HG02981 (cell line): ENCODE measurements around the gene FHL2.
A peak's percentile ranks its signal among the peaks of the same experiment; 100 is the strongest.

ENCODE experiments used
- ATAC-seq: cut with Tn5 transposase; IDR thresholded peaks from one replicate; pipeline ENCODE4 v1.9.1; 2021; ENCODE audit warnings: mild to moderate bottlenecking, moderate library complexity; ENCODE audit not compliant: unreplicated experiment

FHL2 gene

DNA sequence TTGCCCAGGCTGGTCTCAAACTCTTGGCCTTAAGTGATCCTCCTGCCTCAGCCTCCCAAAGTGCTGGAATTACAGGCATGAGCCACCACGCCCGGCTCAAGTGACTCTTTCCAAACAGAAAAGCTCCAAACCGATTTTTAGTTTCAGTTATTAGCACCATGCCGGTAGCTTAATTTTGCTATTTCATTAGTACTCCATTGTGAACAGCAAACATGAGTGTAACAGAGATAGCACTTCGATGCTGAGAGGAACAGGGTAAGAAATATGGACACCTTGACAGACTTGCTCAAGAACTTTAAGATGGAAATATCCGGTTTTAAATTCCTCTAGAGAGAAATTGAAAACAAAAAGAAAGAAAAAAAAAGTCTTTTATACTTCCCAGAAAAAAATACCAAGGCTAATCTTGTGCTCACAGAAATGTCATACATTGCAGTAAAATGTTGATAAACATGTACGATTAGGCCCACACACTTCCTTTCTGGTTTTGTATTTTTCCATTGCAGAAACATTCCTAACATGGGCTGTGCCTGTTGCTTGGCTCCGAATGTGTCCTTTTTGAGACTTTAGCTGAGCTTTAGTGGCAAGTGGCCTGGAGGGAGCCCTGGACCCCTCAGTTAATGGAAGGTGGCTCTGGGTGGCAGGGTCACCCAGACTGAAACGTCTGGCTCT, 18.3 kb downstream of the FHL2 start:
- ATAC-seq = no peak

GRCh38 chr2:105379741-105380186, 19.1 kb downstream of the FHL2 start:
- no peak for ATAC-seq

GRCh38 chr2:105378921-105379383, 19.9 kb downstream of the FHL2 start:
- no peak for ATAC-seq

- no peak for ATAC-seq
These were observed 20.5 kb downstream of the FHL2 start for GRCh38 chr2:105378276-105378840.

DNA sequence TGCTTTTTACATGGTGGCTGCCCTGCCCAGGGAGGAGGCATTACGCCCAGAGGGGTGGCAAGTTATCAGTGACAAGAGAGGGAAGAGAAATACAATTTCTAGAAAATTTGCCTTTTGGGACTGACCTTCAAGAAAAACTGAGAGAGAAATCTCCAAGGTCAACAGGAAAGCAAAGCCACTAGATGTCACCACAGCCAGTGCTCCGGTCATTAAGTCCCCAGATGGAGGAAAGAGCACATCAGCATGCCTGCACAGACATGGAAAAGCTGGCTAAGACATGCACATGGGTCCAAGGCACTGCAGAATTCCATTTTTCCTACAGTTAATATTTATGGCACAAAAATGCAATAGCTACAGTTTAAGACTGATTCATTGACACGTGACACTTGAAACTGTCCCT, 21.0 kb downstream of the FHL2 start:
- ATAC-seq = no peak

GRCh38 chr2:105376789-105377240, 22.0 kb downstream of the FHL2 start:
- no peak for ATAC-seq

DNA sequence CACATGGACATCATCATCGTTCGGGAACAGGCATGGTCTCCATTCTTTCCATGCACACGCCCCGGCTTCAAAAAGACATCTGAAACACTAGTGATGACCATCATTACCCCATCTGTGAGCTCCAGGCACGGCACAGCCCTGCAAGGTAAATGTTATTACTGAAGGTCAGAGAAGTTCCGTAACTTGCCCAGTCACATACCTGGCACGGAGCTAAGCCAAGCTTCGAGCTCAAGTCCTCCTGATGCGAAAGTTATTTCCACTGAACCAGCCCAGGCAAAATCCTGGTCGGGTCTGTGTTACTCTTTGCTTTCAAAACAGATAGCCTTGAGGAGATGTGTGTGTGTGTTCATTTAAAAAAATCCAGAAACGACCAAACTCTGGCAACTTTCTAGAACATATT, 22.8 kb downstream of the FHL2 start:
- no peak for ATAC-seq

- ATAC-seq = no peak
These were observed 23.8 kb downstream of the FHL2 start for GRCh38 chr2:105375001-105375561.

DNA sequence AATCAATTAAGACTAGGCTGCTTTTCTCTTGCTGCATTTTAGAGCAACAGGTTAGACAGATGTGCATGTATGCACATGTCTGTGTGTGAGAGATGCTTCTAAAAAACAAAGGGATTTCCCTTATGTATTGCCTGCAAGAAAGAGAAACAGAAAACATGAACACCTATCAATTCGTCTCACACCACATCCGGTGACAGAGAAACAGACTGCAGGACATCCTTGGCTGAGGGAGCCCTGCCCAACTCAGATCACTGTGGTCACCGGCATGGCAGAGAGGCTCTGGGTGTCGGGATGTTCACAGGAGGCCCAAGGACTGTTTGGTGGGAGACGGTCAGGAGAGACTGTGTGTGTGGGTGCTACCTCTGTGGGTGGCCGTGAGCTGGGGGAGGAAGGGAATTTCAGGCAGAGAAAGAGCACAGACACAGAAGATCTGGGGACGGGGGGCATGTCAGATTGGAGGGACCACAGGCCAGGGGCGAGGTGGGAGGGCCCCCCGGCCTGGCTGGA, 24.9 kb downstream of the FHL2 start:
- peak; percentile 57 for ATAC-seq

GRCh38 chr2:105373344-105373781, 25.5 kb downstream of the FHL2 start:
- ATAC-seq = no peak

DNA sequence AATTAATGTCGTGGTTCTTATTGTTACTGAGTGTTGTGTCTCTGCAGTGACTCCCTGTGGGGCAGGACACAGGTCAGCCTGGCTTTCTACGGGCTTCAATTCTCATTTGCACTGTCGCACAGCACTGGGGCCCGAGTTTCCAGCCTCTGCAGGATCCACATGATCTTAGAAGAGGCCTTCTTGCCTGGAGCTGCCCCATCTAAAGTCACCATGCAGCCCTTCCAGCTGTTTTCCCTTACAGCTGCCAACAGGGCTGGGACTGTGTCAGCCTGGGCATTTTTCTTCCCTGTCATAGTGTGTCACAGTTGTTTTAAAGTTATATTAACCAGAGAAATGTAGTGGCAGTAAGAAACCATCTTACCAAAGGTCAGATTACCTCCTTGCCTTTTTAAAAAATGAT, 27.0 kb downstream of the FHL2 start:
- ATAC-seq = no peak

- no peak for ATAC-seq
These were observed 27.7 kb downstream of the FHL2 start for GRCh38 chr2:105371156-105371555.

DNA sequence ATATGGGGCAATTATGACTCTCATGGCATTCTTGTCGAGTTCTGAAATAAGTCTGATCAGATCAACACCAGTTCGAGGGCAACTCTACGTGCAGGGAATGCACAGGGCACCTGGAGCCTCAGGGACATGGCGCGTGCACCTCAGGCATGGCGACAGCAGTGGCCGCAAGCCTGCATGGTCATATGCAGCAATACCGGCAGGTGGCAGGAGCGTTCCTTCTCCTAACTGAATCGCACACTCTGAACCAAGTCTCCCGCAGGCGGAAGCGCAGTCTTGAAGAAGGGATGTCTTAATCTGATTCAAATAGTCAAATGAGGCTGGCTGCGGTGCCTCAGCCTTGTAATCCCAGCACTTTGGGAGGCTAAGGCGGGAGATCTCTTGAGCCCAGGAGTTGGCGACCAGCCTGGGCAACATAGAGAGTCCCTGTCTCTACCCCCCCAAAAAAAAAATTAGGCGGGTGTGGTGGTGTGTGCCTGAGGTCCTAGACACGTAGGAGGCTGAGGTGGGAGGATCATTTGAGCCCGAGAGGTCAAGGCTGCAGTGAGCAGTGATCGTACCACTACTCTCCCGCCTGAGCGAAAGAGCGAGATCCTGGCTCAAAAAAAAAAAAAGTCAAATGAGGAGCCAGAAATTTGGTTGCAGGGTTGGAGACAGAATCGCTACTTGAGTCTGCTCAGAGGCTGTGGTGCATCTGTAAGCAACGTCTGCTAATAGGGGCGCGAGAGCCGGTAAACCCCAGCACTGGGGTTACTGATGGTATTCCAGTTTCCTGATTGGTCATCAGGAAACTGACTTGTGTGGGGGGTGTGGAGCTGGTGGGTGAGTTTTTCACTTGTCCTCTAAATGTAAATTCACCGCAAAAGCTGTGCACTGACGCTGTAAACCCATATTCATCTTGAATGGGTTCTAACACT, 28.8 kb downstream of the FHL2 start:
- ATAC-seq = peak; percentile 96

DNA sequence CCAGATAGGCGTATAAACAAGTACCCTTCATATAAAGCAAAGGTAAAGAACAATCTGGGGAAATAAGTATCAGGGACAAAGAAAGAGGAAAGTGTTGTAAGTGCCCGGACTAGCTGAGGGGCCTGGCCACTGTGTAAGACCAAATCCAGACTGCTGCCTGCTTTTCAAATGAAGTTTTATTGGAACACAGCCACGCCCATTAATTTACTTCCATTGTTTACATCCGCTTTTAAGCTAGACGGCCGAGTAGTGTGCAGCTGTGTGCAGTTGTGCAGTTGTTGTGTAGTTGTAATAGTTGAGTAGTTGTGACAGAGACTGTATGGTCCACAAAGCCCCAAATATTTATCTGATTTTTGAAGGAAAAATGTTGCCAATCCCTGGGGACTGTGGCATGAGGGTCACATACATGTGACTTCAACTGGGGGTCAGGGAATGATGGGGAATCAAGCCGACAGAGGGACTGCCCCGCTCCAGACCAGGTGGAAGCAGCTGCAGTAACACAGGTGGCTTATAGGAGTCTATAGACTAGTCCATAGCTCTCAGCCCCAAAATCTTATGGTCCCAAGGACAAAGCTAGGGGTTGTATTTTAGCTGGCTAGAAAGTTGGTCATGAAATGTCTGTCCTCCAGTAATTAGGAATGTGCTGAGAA, 30.0 kb downstream of the FHL2 start:
- ATAC-seq = no peak

DNA sequence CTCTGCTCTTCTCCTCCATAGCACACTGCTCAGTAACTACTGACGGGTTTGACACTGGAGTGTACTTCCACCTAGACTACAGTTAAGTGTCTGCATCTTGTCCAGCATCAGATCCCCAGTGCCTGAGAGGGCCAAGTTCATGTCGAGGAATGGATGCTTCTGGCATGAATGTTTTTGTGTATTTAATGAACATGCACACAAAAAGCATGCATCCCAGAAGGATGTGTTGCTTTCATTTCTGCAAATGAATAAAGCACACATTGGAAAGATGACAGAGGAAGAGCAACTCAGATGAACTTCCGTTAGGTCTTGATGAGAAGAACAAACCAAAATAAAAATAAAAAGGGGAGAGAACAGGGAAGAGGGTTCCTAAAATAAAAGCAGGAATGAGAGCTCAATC, 33.6 kb downstream of the FHL2 start:
- no peak for ATAC-seq

DNA sequence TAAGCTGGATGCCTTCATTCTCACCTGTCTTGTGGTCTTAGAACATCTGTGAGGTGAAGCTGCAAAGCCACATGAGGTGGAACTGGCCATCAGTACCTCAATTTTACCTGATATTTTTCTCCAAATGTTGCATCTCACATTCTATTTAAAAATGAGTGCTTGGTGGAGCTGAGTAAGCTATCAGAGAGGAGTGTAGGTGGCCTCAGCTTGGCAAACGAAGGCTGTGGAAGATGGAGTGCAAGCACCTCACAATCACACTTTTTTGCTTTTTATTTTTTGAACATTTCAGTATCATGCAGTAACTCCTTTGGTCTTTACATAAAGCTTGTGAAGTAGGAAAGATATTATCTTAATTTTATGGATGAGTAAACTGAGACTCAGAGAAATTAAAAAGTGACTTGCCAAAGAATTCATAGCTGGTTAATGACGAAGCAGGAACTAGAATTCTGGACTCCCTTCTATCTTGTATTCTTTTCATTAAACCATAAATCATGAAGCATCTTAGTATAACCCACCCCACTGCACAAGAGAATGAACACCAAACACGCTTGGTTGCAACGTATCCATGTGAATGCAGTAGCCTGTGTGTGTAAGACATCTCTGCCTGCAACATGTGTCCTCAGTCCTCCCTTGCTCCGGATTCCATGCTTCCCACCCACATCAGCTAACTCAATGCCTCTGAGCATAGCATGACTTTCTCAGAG, 34.3 kb downstream of the FHL2 start:
- no peak for ATAC-seq

GRCh38 chr2:105362862-105363591, 35.8 kb downstream of the FHL2 start:
- ATAC-seq = no peak

GRCh38 chr2:105361102-105361889, 37.6 kb downstream of the FHL2 start:
- ATAC-seq = no peak
